ENCODE data around the gene SIVA1.

SIVA1 gene

GRCh38 chr14:104714681-104715080, 38.3 kb upstream of the SIVA1 start:
- Mint-ChIP-seq H3K9me3 (no peaks in the 10 kb centered on the region), H3K4me1 (ENCODE audit: low read depth) (no peaks in the 10 kb centered on the region), H3K27me3 (no peaks in the 10 kb centered on the region), H3K27ac (no peak overlapping the region), H3K4me3 (no peak overlapping the region), H3K36me3 (ENCODE audit: low read depth) (peaks cover 72% of the 10 kb centered on the region)
- no peak for DNase-seq

GRCh38 chr14:104715416-104715815, 37.5 kb upstream of the SIVA1 start:
- peak overlapping the region; percentile 41 for H3K27ac Mint-ChIP-seq
- no peak for DNase-seq
- H3K4me1 Mint-ChIP-seq (ENCODE audit: low read depth), result no peaks in the 10 kb centered on the region
- H3K36me3 Mint-ChIP-seq (ENCODE audit: low read depth), result peaks cover 70% of the 10 kb centered on the region
- H3K9me3 Mint-ChIP-seq, result no peaks in the 10 kb centered on the region
- H3K4me3 Mint-ChIP-seq, result no peak overlapping the region
- H3K27me3 Mint-ChIP-seq, result no peaks in the 10 kb centered on the region

GRCh38 chr14:104715871-104716270, 37.1 kb upstream of the SIVA1 start:
- DNase-seq, result no peak
- no peaks in the 10 kb centered on the region for H3K9me3 Mint-ChIP-seq
- H3K4me1 Mint-ChIP-seq (ENCODE audit: low read depth), result no peaks in the 10 kb centered on the region
- no peak overlapping the region for H3K4me3 Mint-ChIP-seq
- H3K27me3 Mint-ChIP-seq, result no peaks in the 10 kb centered on the region
- peak overlapping the region; percentile 41 for H3K27ac Mint-ChIP-seq
- peaks cover 67% of the 10 kb centered on the region for H3K36me3 Mint-ChIP-seq (ENCODE audit: low read depth)

DNA sequence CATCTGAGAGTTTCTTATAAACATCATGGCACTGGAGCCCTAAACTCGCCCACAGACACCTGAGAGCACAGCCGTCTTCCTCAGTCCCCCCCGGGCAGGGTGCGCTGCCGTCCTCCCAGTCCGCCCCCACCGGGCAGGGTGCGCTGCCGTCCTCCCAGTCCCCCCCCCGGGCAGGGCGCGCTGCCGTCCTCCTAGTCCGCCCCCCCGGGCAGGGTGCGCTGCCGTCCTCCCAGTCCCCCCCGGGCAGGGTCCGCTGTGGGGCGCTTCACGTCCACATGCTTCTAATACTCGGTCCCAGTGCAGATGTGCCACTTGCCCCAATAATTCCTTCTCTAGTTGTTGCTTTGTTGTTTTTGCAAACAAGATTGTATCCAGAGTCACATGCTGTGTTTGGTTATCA, 35.8 kb upstream of the SIVA1 start:
- Mint-ChIP-seq H3K4me1 (ENCODE audit: low read depth) (no peaks in the 10 kb centered on the region), H3K9me3 (no peaks in the 10 kb centered on the region)

DNA sequence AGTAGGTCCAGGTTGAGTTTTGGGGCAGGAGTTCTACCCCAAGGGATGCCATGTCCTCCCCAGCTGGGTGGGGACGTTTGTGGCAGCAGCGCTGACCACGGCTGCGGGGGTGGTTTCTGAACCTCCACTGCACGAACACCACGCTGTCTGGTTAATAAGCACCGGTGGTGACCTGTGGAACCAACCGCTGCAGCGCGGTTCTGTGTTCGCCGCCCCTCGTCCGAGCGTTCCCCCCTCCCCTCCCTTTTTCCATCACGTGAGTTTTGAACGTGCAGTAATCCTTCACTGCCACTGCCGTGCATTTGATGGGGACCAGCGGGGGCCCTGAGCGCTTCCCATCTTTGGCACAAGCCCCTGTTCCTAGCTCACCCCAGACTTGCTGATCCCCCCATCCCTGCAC, 35.3 kb upstream of the SIVA1 start:
- no peak for DNase-seq
- Mint-ChIP-seq H3K27ac (no peak overlapping the region), H3K9me3 (no peaks in the 10 kb centered on the region), H3K36me3 (ENCODE audit: low read depth) (peaks cover 57% of the 10 kb centered on the region), H3K4me1 (ENCODE audit: low read depth) (no peaks in the 10 kb centered on the region), H3K27me3 (no peaks in the 10 kb centered on the region), H3K4me3 (no peak overlapping the region)

More for the DNA sequence above, 35.8 kb upstream of the SIVA1 start:
- H3K27ac Mint-ChIP-seq, result no peak overlapping the region
- no peak overlapping the region for H3K4me3 Mint-ChIP-seq
- no peaks in the 10 kb centered on the region for H3K27me3 Mint-ChIP-seq
- no peak for DNase-seq
- peaks cover 62% of the 10 kb centered on the region for H3K36me3 Mint-ChIP-seq (ENCODE audit: low read depth)

GRCh38 chr14:104718147-104718546, 34.8 kb upstream of the SIVA1 start:
- no peak for DNase-seq
- Mint-ChIP-seq H3K9me3 (no peaks in the 10 kb centered on the region), H3K4me3 (no peak overlapping the region), H3K27ac (peak overlapping the region; percentile 40), H3K4me1 (ENCODE audit: low read depth) (no peaks in the 10 kb centered on the region), H3K36me3 (ENCODE audit: low read depth) (peaks cover 53% of the 10 kb centered on the region), H3K27me3 (no peaks in the 10 kb centered on the region)

DNA sequence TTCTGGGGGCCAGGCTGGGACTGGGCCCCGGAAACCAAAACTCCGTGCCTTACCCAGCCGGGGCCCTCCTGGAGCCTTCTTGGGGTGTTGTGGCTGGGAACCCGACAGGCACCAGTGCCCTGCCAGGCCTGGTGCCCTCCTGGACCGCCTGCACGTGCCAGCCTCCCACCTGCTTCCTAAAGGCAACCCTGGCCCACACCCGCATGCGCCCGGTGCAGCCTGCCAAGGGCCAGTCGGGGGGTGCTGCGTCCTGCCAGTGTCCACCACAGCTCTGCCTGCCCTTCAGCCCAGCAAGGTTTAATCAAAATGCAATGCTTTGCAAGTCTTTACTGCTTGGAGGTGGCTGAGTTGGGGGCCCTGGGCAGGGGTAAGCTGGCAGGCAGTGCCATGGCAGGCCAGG, 34.1 kb upstream of the SIVA1 start:
- Mint-ChIP-seq H3K36me3 (ENCODE audit: low read depth) (peaks cover 49% of the 10 kb centered on the region), H3K27ac (no peak overlapping the region), H3K9me3 (no peaks in the 10 kb centered on the region), H3K4me3 (no peak overlapping the region), H3K4me1 (ENCODE audit: low read depth) (no peaks in the 10 kb centered on the region), H3K27me3 (no peaks in the 10 kb centered on the region)
- no peak for DNase-seq

- DNase-seq, result no peak
- Mint-ChIP-seq H3K27me3 (no peaks in the 10 kb centered on the region), H3K36me3 (ENCODE audit: low read depth) (peaks cover 45% of the 10 kb centered on the region), H3K4me3 (no peak overlapping the region), H3K4me1 (ENCODE audit: low read depth) (no peaks in the 10 kb centered on the region), H3K9me3 (no peaks in the 10 kb centered on the region), H3K27ac (no peak overlapping the region)
Observed at GRCh38 chr14:104719343-104719742, 33.6 kb upstream of the SIVA1 start.

DNA sequence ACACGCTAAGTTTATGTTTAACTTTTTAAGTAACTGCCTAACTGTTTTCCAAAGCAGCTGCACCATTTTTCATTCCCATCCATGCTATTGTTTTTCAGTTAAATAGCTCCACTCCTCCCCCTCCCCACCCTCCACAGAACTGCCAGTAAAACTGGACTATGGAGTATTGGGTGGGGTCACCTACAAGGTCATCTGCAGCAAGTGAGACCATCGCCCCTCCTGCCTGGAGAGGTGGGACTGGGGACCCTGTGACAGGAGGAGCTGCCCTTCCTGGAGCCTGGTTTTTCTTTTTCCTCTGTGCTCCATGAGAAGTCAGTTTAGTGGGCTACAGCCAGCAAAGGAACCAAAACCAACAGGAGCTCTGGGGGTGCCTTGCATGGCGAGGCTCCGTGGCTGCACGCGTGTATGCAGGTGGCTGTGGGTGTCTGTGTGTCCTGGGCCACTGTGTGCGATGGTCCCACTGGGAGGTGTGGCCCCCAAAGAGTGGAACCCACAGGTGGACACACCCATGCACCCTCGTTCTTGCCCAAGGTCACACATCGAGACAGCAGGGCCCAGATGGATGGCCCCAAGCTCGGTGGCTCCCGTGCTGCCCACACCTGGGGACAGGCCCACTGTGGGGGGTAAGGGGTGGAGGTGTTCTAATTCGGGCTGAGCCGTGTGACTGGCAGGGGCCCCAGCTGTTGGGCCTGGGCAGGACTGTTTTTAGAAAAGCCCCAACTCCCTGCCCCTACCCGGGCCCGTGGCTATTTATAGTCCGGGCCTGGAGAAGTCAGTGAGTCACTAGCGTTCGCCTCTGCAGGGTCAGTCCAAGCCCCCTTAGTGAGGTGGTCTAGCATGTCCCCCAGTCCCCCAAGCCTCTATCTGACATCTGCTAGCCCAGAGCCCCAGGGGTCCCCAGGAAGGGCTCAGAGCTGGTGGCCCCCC, 31.2 kb upstream of the SIVA1 start:
- H3K27ac Mint-ChIP-seq, result no peak overlapping the region
- no peaks in the 10 kb centered on the region for H3K27me3 Mint-ChIP-seq
- H3K9me3 Mint-ChIP-seq, result no peaks in the 10 kb centered on the region
- no peak for DNase-seq
- H3K4me1 Mint-ChIP-seq (ENCODE audit: low read depth), result no peaks in the 10 kb centered on the region
- H3K36me3 Mint-ChIP-seq (ENCODE audit: low read depth), result peaks cover 28% of the 10 kb centered on the region
- no peak overlapping the region for H3K4me3 Mint-ChIP-seq

- DNase-seq, result no peak
- Mint-ChIP-seq H3K27me3 (no peaks in the 10 kb centered on the region), H3K27ac (no peak overlapping the region), H3K4me1 (ENCODE audit: low read depth) (no peaks in the 10 kb centered on the region), H3K4me3 (no peak overlapping the region), H3K36me3 (ENCODE audit: low read depth) (peaks cover 19% of the 10 kb centered on the region), H3K9me3 (no peaks in the 10 kb centered on the region)
Observed at GRCh38 chr14:104722938-104723650, 29.9 kb upstream of the SIVA1 start.

- Mint-ChIP-seq H3K4me1 (ENCODE audit: low read depth) (no peaks in the 10 kb centered on the region), H3K4me3 (peak within 1 kb of the TSS; percentile 67), H3K27me3 (no peaks in the 10 kb centered on the region), H3K36me3 (ENCODE audit: low read depth) (peaks cover 14% of the 10 kb centered on the region), H3K27ac (no peak within 1 kb of the TSS), H3K9me3 (no peaks in the 10 kb centered on the region)
- DNase-seq, result peak; percentile 85
Observed at GRCh38 chr14:104723651-104724406, 29.1 kb upstream of the SIVA1 start, which contains the start of gene ADSS1. Gene ADSS1 (plus strand): TSS chr14:104724229. CDS start chr14:104724271, 42 bp downstream.

GRCh38 chr14:104724407-104724980, 28.5 kb upstream of the SIVA1 start:
- no peak overlapping the region for H3K27ac Mint-ChIP-seq
- peaks cover 11% of the 10 kb centered on the region for H3K36me3 Mint-ChIP-seq (ENCODE audit: low read depth)
- H3K4me3 Mint-ChIP-seq, result peak overlapping the region; percentile 53
- no peaks in the 10 kb centered on the region for H3K27me3 Mint-ChIP-seq
- no peaks in the 10 kb centered on the region for H3K4me1 Mint-ChIP-seq (ENCODE audit: low read depth)
- peak; percentile 54 for DNase-seq
- H3K9me3 Mint-ChIP-seq, result no peaks in the 10 kb centered on the region

GRCh38 chr14:104724981-104725771, 27.8 kb upstream of the SIVA1 start:
- Mint-ChIP-seq H3K27ac (no peak overlapping the region), H3K4me1 (ENCODE audit: low read depth) (no peaks in the 10 kb centered on the region), H3K36me3 (ENCODE audit: low read depth) (peaks cover 5% of the 10 kb centered on the region)

More at GRCh38 chr14:104724981-104725771, 27.8 kb upstream of the SIVA1 start:
- DNase-seq, result no peak
- Mint-ChIP-seq H3K27me3 (no peaks in the 10 kb centered on the region), H3K4me3 (peak overlapping the region; percentile 53), H3K9me3 (no peaks in the 10 kb centered on the region)

Data from activated T-cell treated with anti-CD3 and anti-CD28 coated beads, Interleukin-2, amount 50 U/mL, for 24 hours (primary cell).